ENCODE data around the gene CEP350. TPM values are rescaled to one million over a fixed set of nuclear protein-coding genes. Genes with fewer than 3 reads are reported as not detected.
A peak's percentile ranks its signal among the peaks of the same experiment; 100 is the strongest.

CEP350 gene
- total and polyA plus RNA-seq, 2 of the 13 experiments (the other 11 are each of a cell fraction or from before 2014, with no cell fraction given) = 7.6 to 35.9 TPM

DNA sequence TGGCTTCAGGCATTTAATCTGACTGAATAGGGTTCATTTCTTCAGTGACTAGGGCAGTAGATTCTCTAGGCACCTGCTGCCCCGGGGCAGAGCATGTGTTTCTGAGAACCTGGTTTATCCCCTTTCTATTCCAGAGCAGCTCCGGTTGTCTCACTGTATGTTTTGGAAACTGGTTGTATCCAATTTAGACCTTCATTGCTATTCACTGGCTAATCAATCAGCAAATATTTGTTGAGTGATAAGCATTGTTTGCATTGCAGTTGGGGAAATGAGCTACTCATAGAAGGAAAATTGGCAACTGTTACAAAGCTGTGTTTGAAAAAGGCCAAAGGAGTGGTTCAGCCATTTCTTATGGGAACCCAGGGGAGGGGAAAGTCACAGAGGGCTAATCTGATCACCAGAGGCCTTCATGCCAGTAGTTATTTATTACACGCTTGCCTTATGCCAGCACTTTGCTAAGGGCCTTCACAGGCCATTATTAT lies 203.0 kb downstream of the CEP350 start (continued):
- TF ChIP-seq, protein P1, sequence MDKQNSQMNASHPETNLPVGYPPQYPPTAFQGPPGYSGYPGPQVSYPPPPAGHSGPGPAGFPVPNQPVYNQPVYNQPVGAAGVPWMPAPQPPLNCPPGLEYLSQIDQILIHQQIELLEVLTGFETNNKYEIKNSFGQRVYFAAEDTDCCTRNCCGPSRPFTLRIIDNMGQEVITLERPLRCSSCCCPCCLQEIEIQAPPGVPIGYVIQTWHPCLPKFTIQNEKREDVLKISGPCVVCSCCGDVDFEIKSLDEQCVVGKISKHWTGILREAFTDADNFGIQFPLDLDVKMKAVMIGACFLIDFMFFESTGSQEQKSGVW (CRISPR knock-in tag; IDR thresholded peaks at IDR 0.05; ENCODE audit: borderline replicate concordance) = no peak
- TF ChIP-seq ZNF792 (CRISPR knock-in tag; IDR thresholded peaks at IDR 0.05) = peak; percentile 52; the same call in 1 of the 2 replicates
- no peak for TF ChIP-seq ZNF788 (CRISPR knock-in tag; IDR thresholded peaks at IDR 0.05; ENCODE audit: borderline replicate concordance)
- TF ChIP-seq RAD21 (CRISPR knock-in tag; IDR thresholded peaks at IDR 0.05) = no peak
- TF ChIP-seq TBX3 (IDR thresholded peaks at IDR 0.05; ENCODE audit: borderline replicate concordance) = peak; percentile 85; the same call in 1 of the 2 replicates
- peak; percentile 32; the same call in 1 of the 2 replicates for TF ChIP-seq PHF8 (CRISPR knock-in tag; IDR thresholded peaks at IDR 0.05)
- no peak for TF ChIP-seq MIER2 (CRISPR knock-in tag; IDR thresholded peaks at IDR 0.05)
- TF ChIP-seq TBX2 (CRISPR knock-in tag; IDR thresholded peaks at IDR 0.05; ENCODE audit: borderline replicate concordance) = peak; percentile 77
- TF ChIP-seq, protein P2, sequence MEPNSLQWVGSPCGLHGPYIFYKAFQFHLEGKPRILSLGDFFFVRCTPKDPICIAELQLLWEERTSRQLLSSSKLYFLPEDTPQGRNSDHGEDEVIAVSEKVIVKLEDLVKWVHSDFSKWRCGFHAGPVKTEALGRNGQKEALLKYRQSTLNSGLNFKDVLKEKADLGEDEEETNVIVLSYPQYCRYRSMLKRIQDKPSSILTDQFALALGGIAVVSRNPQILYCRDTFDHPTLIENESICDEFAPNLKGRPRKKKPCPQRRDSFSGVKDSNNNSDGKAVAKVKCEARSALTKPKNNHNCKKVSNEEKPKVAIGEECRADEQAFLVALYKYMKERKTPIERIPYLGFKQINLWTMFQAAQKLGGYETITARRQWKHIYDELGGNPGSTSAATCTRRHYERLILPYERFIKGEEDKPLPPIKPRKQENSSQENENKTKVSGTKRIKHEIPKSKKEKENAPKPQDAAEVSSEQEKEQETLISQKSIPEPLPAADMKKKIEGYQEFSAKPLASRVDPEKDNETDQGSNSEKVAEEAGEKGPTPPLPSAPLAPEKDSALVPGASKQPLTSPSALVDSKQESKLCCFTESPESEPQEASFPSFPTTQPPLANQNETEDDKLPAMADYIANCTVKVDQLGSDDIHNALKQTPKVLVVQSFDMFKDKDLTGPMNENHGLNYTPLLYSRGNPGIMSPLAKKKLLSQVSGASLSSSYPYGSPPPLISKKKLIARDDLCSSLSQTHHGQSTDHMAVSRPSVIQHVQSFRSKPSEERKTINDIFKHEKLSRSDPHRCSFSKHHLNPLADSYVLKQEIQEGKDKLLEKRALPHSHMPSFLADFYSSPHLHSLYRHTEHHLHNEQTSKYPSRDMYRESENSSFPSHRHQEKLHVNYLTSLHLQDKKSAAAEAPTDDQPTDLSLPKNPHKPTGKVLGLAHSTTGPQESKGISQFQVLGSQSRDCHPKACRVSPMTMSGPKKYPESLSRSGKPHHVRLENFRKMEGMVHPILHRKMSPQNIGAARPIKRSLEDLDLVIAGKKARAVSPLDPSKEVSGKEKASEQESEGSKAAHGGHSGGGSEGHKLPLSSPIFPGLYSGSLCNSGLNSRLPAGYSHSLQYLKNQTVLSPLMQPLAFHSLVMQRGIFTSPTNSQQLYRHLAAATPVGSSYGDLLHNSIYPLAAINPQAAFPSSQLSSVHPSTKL (CRISPR knock-in tag; IDR thresholded peaks at IDR 0.05) = peak; percentile 94
- TF ChIP-seq ZNF510 (CRISPR knock-in tag; IDR thresholded peaks at IDR 0.05; ENCODE audit: low read depth) = 0 out of 2 replicates have a peak, but pooled peaks have one; percentile 58
- no peak for TF ChIP-seq RORA (CRISPR knock-in tag; IDR thresholded peaks at IDR 0.05)
- no peak for TF ChIP-seq SP4 (CRISPR knock-in tag; IDR thresholded peaks at IDR 0.05)
- TF ChIP-seq KLF16 (CRISPR knock-in tag; IDR thresholded peaks at IDR 0.05) = 0 out of 4 replicates have a peak, but pooled peaks of 1 of the 2 experiments have one; percentile 68
- TF ChIP-seq ARHGAP35 (CRISPR knock-in tag; IDR thresholded peaks at IDR 0.05; ENCODE audit: borderline replicate concordance) = no peak
- TF ChIP-seq, protein P3, sequence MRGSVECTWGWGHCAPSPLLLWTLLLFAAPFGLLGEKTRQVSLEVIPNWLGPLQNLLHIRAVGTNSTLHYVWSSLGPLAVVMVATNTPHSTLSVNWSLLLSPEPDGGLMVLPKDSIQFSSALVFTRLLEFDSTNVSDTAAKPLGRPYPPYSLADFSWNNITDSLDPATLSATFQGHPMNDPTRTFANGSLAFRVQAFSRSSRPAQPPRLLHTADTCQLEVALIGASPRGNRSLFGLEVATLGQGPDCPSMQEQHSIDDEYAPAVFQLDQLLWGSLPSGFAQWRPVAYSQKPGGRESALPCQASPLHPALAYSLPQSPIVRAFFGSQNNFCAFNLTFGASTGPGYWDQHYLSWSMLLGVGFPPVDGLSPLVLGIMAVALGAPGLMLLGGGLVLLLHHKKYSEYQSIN (CRISPR knock-in tag; IDR thresholded peaks at IDR 0.05; ENCODE audit: borderline replicate concordance) = no peak
- TF ChIP-seq NCOA2 (CRISPR knock-in tag; IDR thresholded peaks at IDR 0.05) = peak; percentile 82
- TF ChIP-seq, protein P4, sequence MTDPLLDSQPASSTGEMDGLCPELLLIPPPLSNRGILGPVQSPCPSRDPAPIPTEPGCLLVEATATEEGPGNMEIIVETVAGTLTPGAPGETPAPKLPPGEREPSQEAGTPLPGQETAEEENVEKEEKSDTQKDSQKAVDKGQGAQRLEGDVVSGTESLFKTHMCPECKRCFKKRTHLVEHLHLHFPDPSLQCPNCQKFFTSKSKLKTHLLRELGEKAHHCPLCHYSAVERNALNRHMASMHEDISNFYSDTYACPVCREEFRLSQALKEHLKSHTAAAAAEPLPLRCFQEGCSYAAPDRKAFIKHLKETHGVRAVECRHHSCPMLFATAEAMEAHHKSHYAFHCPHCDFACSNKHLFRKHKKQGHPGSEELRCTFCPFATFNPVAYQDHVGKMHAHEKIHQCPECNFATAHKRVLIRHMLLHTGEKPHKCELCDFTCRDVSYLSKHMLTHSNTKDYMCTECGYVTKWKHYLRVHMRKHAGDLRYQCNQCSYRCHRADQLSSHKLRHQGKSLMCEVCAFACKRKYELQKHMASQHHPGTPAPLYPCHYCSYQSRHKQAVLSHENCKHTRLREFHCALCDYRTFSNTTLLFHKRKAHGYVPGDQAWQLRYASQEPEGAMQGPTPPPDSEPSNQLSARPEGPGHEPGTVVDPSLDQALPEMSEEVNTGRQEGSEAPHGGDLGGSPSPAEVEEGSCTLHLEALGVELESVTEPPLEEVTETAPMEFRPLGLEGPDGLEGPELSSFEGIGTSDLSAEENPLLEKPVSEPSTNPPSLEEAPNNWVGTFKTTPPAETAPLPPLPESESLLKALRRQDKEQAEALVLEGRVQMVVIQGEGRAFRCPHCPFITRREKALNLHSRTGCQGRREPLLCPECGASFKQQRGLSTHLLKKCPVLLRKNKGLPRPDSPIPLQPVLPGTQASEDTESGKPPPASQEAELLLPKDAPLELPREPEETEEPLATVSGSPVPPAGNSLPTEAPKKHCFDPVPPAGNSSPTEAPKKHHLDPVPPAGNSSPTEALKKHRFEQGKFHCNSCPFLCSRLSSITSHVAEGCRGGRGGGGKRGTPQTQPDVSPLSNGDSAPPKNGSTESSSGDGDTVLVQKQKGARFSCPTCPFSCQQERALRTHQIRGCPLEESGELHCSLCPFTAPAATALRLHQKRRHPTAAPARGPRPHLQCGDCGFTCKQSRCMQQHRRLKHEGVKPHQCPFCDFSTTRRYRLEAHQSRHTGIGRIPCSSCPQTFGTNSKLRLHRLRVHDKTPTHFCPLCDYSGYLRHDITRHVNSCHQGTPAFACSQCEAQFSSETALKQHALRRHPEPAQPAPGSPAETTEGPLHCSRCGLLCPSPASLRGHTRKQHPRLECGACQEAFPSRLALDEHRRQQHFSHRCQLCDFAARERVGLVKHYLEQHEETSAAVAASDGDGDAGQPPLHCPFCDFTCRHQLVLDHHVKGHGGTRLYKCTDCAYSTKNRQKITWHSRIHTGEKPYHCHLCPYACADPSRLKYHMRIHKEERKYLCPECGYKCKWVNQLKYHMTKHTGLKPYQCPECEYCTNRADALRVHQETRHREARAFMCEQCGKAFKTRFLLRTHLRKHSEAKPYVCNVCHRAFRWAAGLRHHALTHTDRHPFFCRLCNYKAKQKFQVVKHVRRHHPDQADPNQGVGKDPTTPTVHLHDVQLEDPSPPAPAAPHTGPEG (CRISPR knock-in tag; IDR thresholded peaks at IDR 0.05) = no peak
